GM12878 (cell line): ENCODE results near the gene NCMAP. TPM values are rescaled to one million over a fixed set of nuclear protein-coding genes. Genes with fewer than 3 reads are reported as not detected.
A peak's percentile ranks its signal among the peaks of the same experiment; 100 is the strongest.

Experiments
- ATAC-seq: fragments of 200-7000 bp; cut with Tn5 transposase; 3 replicates; pipeline ENCODE4 v1.9.1; 2020; ENCODE audit warnings: mild to moderate bottlenecking, moderate library complexity
- BruUV-seq: library from RNA; stranded (reverse); fragments of 400-500 nt; replicated peaks from 2 replicates; lab custom pipeline; 2021; lab: Mats Ljungman, UMichigan
- CTCF ChIA-PET: fragments of 300-600 bp; sonication (Branson Sonifier 250); formaldehyde crosslinking; extraction: SDS; loops from one replicate; lab custom pipeline; 2021; ENCODE audit warnings: inconsistent platforms; lab: Yijun Ruan, JAX
- POLR2A ChIA-PET: fragments of 350-600 bp; formaldehyde crosslinking; extraction: SDS; loops from one replicate; lab custom pipeline; 2021; ENCODE audit warnings: inconsistent platforms; lab: Charles Lee
- RAD21 ChIA-PET: fragments of 300-600 bp; sonication (Branson Sonifier 250); formaldehyde crosslinking; loops from one replicate; lab custom pipeline; 2023; ENCODE audit warnings: antibody characterized with exemption; ENCODE audit not compliant: unreplicated experiment; lab: Charles Lee
- SMC1A ChIA-PET: fragments of 300-600 bp; sonication (Branson Sonifier 250); formaldehyde crosslinking; loops from one replicate; lab custom pipeline; 2023; ENCODE audit not compliant: unreplicated experiment, uncharacterized antibody; lab: Charles Lee
- DNase-seq: peaks from one replicate; pipeline ENCODE4 v3.0.0-alpha.2; 2011; ENCODE audit warnings: low read depth, low spot score
- FAIRE-seq: peaks from 3 replicates; lab custom pipeline; 2011; peaks lifted over from hg19 to GRCh38; lab: Jason Lieb, UNC
- H2AFZ ChIP-seq: 2 replicates; pipeline ENCODE4 v1.6.0; 2011; ENCODE audit warnings: low read depth, low read length, control low read depth; ENCODE audit not compliant: control insufficient read depth
- H3K27ac ChIP-seq: 2 replicates; pipeline ENCODE4 v1.5.1; 2011; ENCODE audit warnings: control low read depth; ENCODE audit not compliant: control insufficient read depth, insufficient read depth
- H3K27me3 ChIP-seq, 2 experiments: replicated peaks in 1 of 2; 2 replicates each; pipeline versions ENCODE4 v1.6.0 to v1.6.1; 2011; ENCODE audit warnings: low read length in 1 of 2; ENCODE audit not compliant: control insufficient read depth in 2 of 2, insufficient read depth in 2 of 2
- H3K36me3 ChIP-seq, 2 experiments: 2 replicates each; pipeline ENCODE4 v1.5.1; 2011; ENCODE audit warnings: low read length in 1 of 2; ENCODE audit not compliant: control insufficient read depth in 2 of 2, insufficient read depth in 2 of 2
- H3K4me1 ChIP-seq: 2 replicates; pipeline ENCODE4 v1.6.1; 2011; ENCODE audit warnings: mild to moderate bottlenecking, low read length, moderate library complexity, mixed read lengths; ENCODE audit not compliant: control insufficient read depth, insufficient read depth
- H3K4me2 ChIP-seq: 2 replicates; pipeline ENCODE4 v1.6.0; 2011; ENCODE audit warnings: control low read depth; ENCODE audit not compliant: control insufficient read depth, insufficient read depth
- H3K4me3 ChIP-seq: fragments of 200-600 bp; sonication (generic); 2 replicates; pipeline ENCODE4 v1.5.1; 2016
- H3K79me2 ChIP-seq: 2 replicates; pipeline ENCODE4 v1.6.0; 2011; ENCODE audit warnings: low read length; ENCODE audit not compliant: control insufficient read depth, insufficient read depth
- H3K9ac ChIP-seq: 2 replicates; pipeline ENCODE4 v1.8.0; 2011; ENCODE audit warnings: low read length, control low read depth, mixed read lengths; ENCODE audit not compliant: control insufficient read depth, insufficient read depth
- H3K9me3 ChIP-seq: replicated peaks from 3 replicates; pipeline ENCODE4 v1.5.1; 2011; ENCODE audit warnings: mild to moderate bottlenecking, low read length; ENCODE audit not compliant: control insufficient read depth, insufficient read depth
- H4K20me1 ChIP-seq: 2 replicates; pipeline ENCODE4 v1.6.0; 2011; ENCODE audit not compliant: control insufficient read depth, insufficient read depth
- CHD1 ChIP-seq: IDR thresholded peaks from 2 replicates; pipeline ENCODE4 v1.6.1; 2012; ENCODE audit warnings: low read depth, low read length, improper control_type of control experiment
- EED ChIP-seq: sonication (generic); IDR thresholded peaks from 2 replicates; pipeline ENCODE4 v1.6.1; 2016; ENCODE audit warnings: antibody characterized with exemption, low read depth
- EGR1 ChIP-seq, 2 experiments: IDR thresholded peaks; 1 replicate in 1 of 2; 2 replicates in 1 of 2; pipeline ENCODE4 v1.6.1; 2011 to 2012; ENCODE audit warnings: low read depth in 2 of 2, low read length in 2 of 2, borderline replicate concordance in 1 of 2, mild to moderate bottlenecking in 1 of 2, moderate library complexity in 1 of 2
- RUNX3 ChIP-seq: IDR thresholded peaks from 2 replicates; pipeline ENCODE4 v1.6.1; 2012; ENCODE audit warnings: low read length, inconsistent platforms
- YY1 ChIP-seq: IDR thresholded peaks from 2 replicates; pipeline ENCODE4 v1.6.1; 2011; ENCODE audit warnings: low read depth, mild to moderate bottlenecking, low read length
- WGBS: methylation state at CpG from one replicate; pipeline ENCODE4 v1.1.6; 2016; ENCODE audit warnings: low lambda C conversion rate; ENCODE audit not compliant: insufficient replicate concordance, insufficient coverage; ENCODE audit errors: missing lambda C conversion rate; 5-methylcytosine and 5-hydroxymethylcytosine counted together
- in situ Hi-C: fragments of 300-500 bp; cut with MboI; formaldehyde crosslinking; loops from 9 replicates; pipeline ENCODE4 v1.14.3; 2018; ENCODE audit warnings: mixed read lengths
- intact Hi-C: fragments of 100-400 bp; cut with micrococcal nuclease; formaldehyde crosslinking; loops from one replicate; pipeline ENCODE4 v1.14.2; 2022; ENCODE audit not compliant: unreplicated experiment
- polyA plus RNA-seq, 11 experiments: library from polyadenylated mRNA; depleted of rRNA in 4 of 11; unstranded in 6 of 11; stranded (reverse) in 5 of 11; fragments of >200 nt; fragmentation: Nextera tagmentation in 4 of 11; fragmentation: Illumina TruSeq in 1 of 11; extraction: Ambion mirVana in 4 of 11; extraction: Trizol in 1 of 11; gene quantifications; 1 replicate in 1 of 11; 2 replicates in 10 of 11; pipeline versions ENCODE4 v1.2.1 to v1.2.3, GENCODE V29; 2011 to 2016; ENCODE audit warnings: inconsistent platforms in 2 of 11, missing spikeins in 2 of 11, low read depth in 1 of 11
- total RNA-seq, 4 experiments: library from RNA; depleted of rRNA in 3 of 4; stranded (reverse); fragments of >200 nt in 3 of 4; fragmentation: Illumina TruSeq in 1 of 4; extraction: Trizol in 1 of 4; gene quantifications; 2 replicates each; pipeline versions ENCODE4 v1.2.1 to v1.2.3, GENCODE V29; 2013 to 2021

Gene NCMAP
- total and polyA plus RNA-seq, 10 of the 15 experiments (the other 5 are each of a cell fraction or from before 2014, with no cell fraction given) = not detected

DNA sequence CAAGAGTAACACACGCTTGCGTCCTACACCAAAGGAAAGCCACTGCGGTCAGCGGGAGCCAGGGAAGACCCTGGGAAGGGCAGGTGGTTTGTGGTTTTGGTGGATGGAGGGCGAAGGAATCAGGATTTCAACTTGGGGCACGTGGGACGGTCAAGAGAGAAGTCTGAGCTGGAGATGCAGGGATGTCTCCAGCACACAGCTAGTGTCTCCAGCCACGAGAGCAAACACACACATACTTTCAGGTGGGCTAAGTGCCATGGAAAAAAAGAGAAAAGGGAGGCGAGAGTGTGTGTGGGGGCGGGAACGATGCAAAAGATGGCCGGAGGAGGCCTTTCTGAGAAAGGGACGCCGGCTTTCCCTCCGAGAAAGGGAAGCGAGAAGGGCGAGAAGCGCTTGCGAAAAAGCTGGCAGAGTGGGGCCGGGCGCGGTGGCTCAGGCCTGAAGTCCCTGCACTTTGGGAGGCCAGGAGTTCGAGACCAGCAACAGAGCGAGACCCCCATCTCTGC lies 85.8 kb downstream of the NCMAP start:
- Histone ChIP-seq H3K4me3 (peak overlapping the region; percentile 94), H3K79me2 (peaks cover 35% of the 10 kb centered on the region), H3K36me3 (peaks cover 0 to 10% of the 10 kb centered on the region in 2 experiments; a peak in 2 of 4 replicates), H3K9ac (peak overlapping the region; percentile 88), H3K4me2 (peak overlapping the region; percentile 75), H3K4me1 (peaks cover 9% of the 10 kb centered on the region), H3K9me3 (no peaks in the 10 kb centered on the region), H3K27ac (peak overlapping the region; percentile 61), H4K20me1 (no peaks in the 10 kb centered on the region), H2AFZ (peak overlapping the region; percentile 42; the same call in 1 of the 2 replicates), H3K27me3 (no peaks in the 10 kb centered on the region)
- intact Hi-C loops (loop anchor here (5.0 kb wide), 1 partner anchor 106 kb away; the partner anchor contains the start of gene CLIC4), in situ Hi-C loops (no loop called here)
- ChIA-PET CTCF (interaction anchor here (0.6 to 3.4 kb wide), 11 partner anchors 39 to 1229 kb away, joined by 3 to 11 read pairs (median 4); partner anchors contain the start of genes CLIC4 and NIPAL3), RAD21 (interaction anchor here (0.8 to 1.5 kb wide), 3 partner anchors 102 to 189 kb away, joined by 3 to 4 read pairs (median 4); no protein-coding TSS in a partner anchor), POLR2A (interaction anchor here (0.6 to 1.3 kb wide), 4 partner anchors 103 to 1489 kb away, joined by 3 to 5 read pairs (median 4); partner anchors contain the start of gene CLIC4), SMC1A (interaction anchor here (0.8 to 3.1 kb wide), 5 partner anchors 47 to 442 kb away, joined by 3 to 8 read pairs (median 3); no protein-coding TSS in a partner anchor)
- BruUV-seq = no TSS peak
- WGBS = 5% methylated on average over 24 of the region's 24 CpGs
- DNase-seq (no peak), FAIRE-seq (no peak), ATAC-seq (no peak)
- TF ChIP-seq RUNX3 (peak; percentile 66), YY1 (peak; percentile 86), EED (peak; percentile 72), EGR1 (IDR thresholded peaks at IDR 0.05; ENCODE audit: borderline replicate concordance in 1 of 2, low read depth in 2 of 2, low read length in 2 of 2) (peak in 1 of 2 experiments; percentile 67; a peak in 1 of 3 replicates), CHD1 (no peak)
